Measurements from ENCODE around the gene RIN3.

The RIN3 gene

GRCh38 chr14:92520102-92521057 is 6.8 kb downstream of the RIN3 start:
- Histone ChIP-seq H3K36me3 (ENCODE audit: control insufficient read depth, insufficient read depth, low read length) (no peaks in the 10 kb centered on the region), H3K27ac (ENCODE audit: low read depth, low read length, severe bottlenecking) (no peak overlapping the region), H3K4me3 (ENCODE audit: extremely low read depth, insufficient read depth, low read length, poor library complexity, severe bottlenecking) (no peak overlapping the region), H3K4me1 (ENCODE audit: control insufficient read depth, insufficient read depth, low read length, poor library complexity, severe bottlenecking) (no peaks in the 10 kb centered on the region), H3K9me3 (ENCODE audit: control insufficient read depth, low read length) (no peaks in the 10 kb centered on the region)
- 91 to 92% methylated on average over 14 to 17 of the region's 17 CpGs for WGBS, 2 experiments (ENCODE audit: insufficient coverage in 2 of 2)

DNA sequence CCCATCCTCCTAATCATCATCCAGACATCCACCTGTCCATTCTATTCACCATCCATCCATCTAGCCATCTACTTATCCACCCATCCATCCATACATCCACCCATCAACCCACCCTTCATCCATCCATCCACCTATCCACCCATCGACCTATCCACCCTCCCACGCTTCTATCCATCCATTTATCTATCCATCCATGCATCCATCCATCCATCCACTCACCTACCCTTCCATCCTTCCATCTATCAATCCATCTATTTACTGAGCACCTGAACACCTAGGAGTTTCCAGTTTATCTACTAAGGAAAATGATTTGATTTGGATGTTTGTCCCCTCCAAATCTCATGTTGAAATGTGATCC is 7.5 kb downstream of the RIN3 start:
- H3K9me3 ChIP-seq (ENCODE audit: control insufficient read depth, low read length): no peaks in the 10 kb centered on the region
- H3K36me3 ChIP-seq (ENCODE audit: control insufficient read depth, insufficient read depth, low read length): no peaks in the 10 kb centered on the region
- no peak overlapping the region for H3K27ac ChIP-seq (ENCODE audit: low read depth, low read length, severe bottlenecking)
- WGBS, 2 experiments (ENCODE audit: insufficient coverage in 2 of 2): 87 to 91% methylated on average over 2 of the region's 2 CpGs
- no peaks in the 10 kb centered on the region for H3K4me1 ChIP-seq (ENCODE audit: control insufficient read depth, insufficient read depth, low read length, poor library complexity, severe bottlenecking)
- H3K4me3 ChIP-seq (ENCODE audit: extremely low read depth, insufficient read depth, low read length, poor library complexity, severe bottlenecking): no peak overlapping the region

- WGBS, 2 experiments (ENCODE audit: insufficient coverage in 2 of 2): 89 to 95% methylated on average over 5 to 6 of the region's 6 CpGs
- H3K4me3 ChIP-seq (ENCODE audit: extremely low read depth, insufficient read depth, low read length, poor library complexity, severe bottlenecking): no peak overlapping the region
- H3K27ac ChIP-seq (ENCODE audit: low read depth, low read length, severe bottlenecking): no peak overlapping the region
- H3K36me3 ChIP-seq (ENCODE audit: control insufficient read depth, insufficient read depth, low read length): no peaks in the 10 kb centered on the region
- H3K9me3 ChIP-seq (ENCODE audit: control insufficient read depth, low read length): no peaks in the 10 kb centered on the region
- H3K4me1 ChIP-seq (ENCODE audit: control insufficient read depth, insufficient read depth, low read length, poor library complexity, severe bottlenecking): no peaks in the 10 kb centered on the region
These were observed 10.2 kb downstream of the RIN3 start for GRCh38 chr14:92523752-92524151.

- WGBS, 2 experiments (ENCODE audit: insufficient coverage in 2 of 2): 94 to 95% methylated on average over 7 of the region's 10 CpGs
- Histone ChIP-seq H3K36me3 (ENCODE audit: control insufficient read depth, insufficient read depth, low read length) (no peaks in the 10 kb centered on the region), H3K27ac (ENCODE audit: low read depth, low read length, severe bottlenecking) (no peak overlapping the region), H3K9me3 (ENCODE audit: control insufficient read depth, low read length) (no peaks in the 10 kb centered on the region), H3K4me3 (ENCODE audit: extremely low read depth, insufficient read depth, low read length, poor library complexity, severe bottlenecking) (no peak overlapping the region), H3K4me1 (ENCODE audit: control insufficient read depth, insufficient read depth, low read length, poor library complexity, severe bottlenecking) (no peaks in the 10 kb centered on the region)
These were observed 11.1 kb downstream of the RIN3 start for GRCh38 chr14:92524602-92525185.

- WGBS, 2 experiments (ENCODE audit: insufficient coverage in 2 of 2): 89 to 95% methylated on average over 7 to 12 of the region's 12 CpGs
These were observed 11.9 kb downstream of the RIN3 start for GRCh38 chr14:92525322-92526095.

GRCh38 chr14:92527721-92528120 is 14.1 kb downstream of the RIN3 start:
- H3K36me3 ChIP-seq (ENCODE audit: control insufficient read depth, insufficient read depth, low read length): no peaks in the 10 kb centered on the region
- WGBS, 2 experiments (ENCODE audit: insufficient coverage in 2 of 2): 88 to 93% methylated on average over 9 to 14 of the region's 14 CpGs
- H3K9me3 ChIP-seq (ENCODE audit: control insufficient read depth, low read length): no peaks in the 10 kb centered on the region
- no peak overlapping the region for H3K4me3 ChIP-seq (ENCODE audit: extremely low read depth, insufficient read depth, low read length, poor library complexity, severe bottlenecking)
- H3K27ac ChIP-seq (ENCODE audit: low read depth, low read length, severe bottlenecking): no peak overlapping the region
- peaks cover 14% of the 10 kb centered on the region for H3K4me1 ChIP-seq (ENCODE audit: control insufficient read depth, insufficient read depth, low read length, poor library complexity, severe bottlenecking)

More at GRCh38 chr14:92525322-92526095, 11.9 kb downstream of the RIN3 start:
- no peaks in the 10 kb centered on the region for H3K4me1 ChIP-seq (ENCODE audit: control insufficient read depth, insufficient read depth, low read length, poor library complexity, severe bottlenecking)
- no peaks in the 10 kb centered on the region for H3K36me3 ChIP-seq (ENCODE audit: control insufficient read depth, insufficient read depth, low read length)
- no peak overlapping the region for H3K4me3 ChIP-seq (ENCODE audit: extremely low read depth, insufficient read depth, low read length, poor library complexity, severe bottlenecking)
- H3K9me3 ChIP-seq (ENCODE audit: control insufficient read depth, low read length): no peaks in the 10 kb centered on the region
- no peak overlapping the region for H3K27ac ChIP-seq (ENCODE audit: low read depth, low read length, severe bottlenecking)

DNA sequence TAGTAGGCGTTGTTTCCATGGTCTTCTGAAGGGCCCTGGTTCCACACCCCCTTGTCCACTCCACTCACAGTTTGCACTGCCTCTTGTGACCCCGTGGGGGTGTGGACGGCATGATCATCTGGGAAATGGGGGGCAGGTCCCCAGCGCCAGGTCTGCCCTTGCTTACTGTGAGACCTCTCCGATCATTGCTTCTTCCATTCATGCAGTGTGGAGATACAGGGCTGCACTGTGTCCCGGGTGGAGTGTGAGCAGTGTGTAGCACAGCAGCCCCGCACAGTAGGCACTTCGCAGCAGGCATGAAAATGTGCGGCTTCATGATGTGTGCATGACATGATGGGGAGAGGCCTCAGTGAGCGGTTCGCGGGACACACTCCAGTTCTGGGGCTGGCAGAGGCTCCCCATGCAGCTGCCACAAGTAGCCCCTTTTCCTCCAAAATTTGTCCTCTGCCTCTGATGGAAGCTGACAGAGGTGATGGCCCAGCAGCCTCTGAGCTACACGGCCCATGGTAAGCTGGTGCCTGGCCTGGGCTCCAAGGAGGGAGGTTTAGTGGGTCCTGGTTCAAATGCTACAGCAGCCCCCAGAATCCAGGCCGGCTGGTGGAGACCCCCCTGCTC is 15.0 kb downstream of the RIN3 start:
- no peak overlapping the region for H3K27ac ChIP-seq (ENCODE audit: low read depth, low read length, severe bottlenecking)
- H3K4me1 ChIP-seq (ENCODE audit: control insufficient read depth, insufficient read depth, low read length, poor library complexity, severe bottlenecking): peaks cover 14% of the 10 kb centered on the region
- no peak overlapping the region for H3K4me3 ChIP-seq (ENCODE audit: extremely low read depth, insufficient read depth, low read length, poor library complexity, severe bottlenecking)
- WGBS, 2 experiments (ENCODE audit: insufficient coverage in 2 of 2): 88 to 95% methylated on average over 11 to 14 of the region's 14 CpGs
- H3K36me3 ChIP-seq (ENCODE audit: control insufficient read depth, insufficient read depth, low read length): no peaks in the 10 kb centered on the region
- no peaks in the 10 kb centered on the region for H3K9me3 ChIP-seq (ENCODE audit: control insufficient read depth, low read length)

- H3K4me1 ChIP-seq (ENCODE audit: control insufficient read depth, insufficient read depth, low read length, poor library complexity, severe bottlenecking): peaks cover 14% of the 10 kb centered on the region
- no peak overlapping the region for H3K27ac ChIP-seq (ENCODE audit: low read depth, low read length, severe bottlenecking)
- H3K36me3 ChIP-seq (ENCODE audit: control insufficient read depth, insufficient read depth, low read length): no peaks in the 10 kb centered on the region
- H3K9me3 ChIP-seq (ENCODE audit: control insufficient read depth, low read length): no peaks in the 10 kb centered on the region
- WGBS, 2 experiments (ENCODE audit: insufficient coverage in 2 of 2): 91 to 100% methylated on average over 2 to 3 of the region's 4 CpGs
- no peak overlapping the region for H3K4me3 ChIP-seq (ENCODE audit: extremely low read depth, insufficient read depth, low read length, poor library complexity, severe bottlenecking)
These were observed 16.3 kb downstream of the RIN3 start for GRCh38 chr14:92529903-92530302.

DNA sequence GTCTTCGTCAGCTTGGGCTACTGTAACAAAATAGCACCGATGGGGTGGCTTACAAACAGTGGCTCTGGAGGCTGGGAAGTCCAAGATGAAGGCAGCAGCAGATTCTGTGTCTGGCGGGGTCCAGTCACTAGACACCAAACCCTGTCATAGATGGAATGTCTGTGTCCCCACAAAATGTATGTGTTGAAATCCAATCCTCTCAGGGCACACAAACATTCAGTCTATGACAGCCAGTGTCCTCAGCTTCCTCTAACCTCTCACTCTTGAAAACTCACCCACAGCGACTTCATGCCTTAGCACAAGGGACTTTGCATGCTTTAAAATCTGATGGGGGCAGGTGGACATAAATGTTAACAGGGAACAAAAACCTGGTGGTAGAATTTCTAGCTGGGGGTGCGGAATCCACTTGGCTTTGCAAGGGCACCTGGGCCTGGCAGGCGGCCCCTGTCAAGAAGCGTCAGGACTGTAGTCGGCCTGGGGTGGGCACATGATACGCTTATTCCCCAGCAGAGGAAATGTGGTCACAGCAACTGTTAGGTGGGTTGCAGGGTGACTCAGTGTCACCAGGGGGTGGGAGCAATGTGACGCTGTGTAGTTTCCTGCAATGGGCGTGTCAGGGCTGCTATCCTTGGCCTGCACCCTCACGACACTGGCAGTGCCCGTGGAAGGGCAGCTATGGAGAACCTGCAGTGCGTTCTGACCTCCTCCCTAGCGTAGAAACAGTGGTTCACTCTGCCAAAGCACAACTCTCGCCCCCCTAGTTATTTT is 17.7 kb downstream of the RIN3 start:
- H3K4me3 ChIP-seq (ENCODE audit: extremely low read depth, insufficient read depth, low read length, poor library complexity, severe bottlenecking): no peak overlapping the region
- H3K4me1 ChIP-seq (ENCODE audit: control insufficient read depth, insufficient read depth, low read length, poor library complexity, severe bottlenecking): peaks cover 14% of the 10 kb centered on the region
- no peak overlapping the region for H3K27ac ChIP-seq (ENCODE audit: low read depth, low read length, severe bottlenecking)
- H3K36me3 ChIP-seq (ENCODE audit: control insufficient read depth, insufficient read depth, low read length): no peaks in the 10 kb centered on the region
- H3K9me3 ChIP-seq (ENCODE audit: control insufficient read depth, low read length): no peaks in the 10 kb centered on the region
- WGBS, 2 experiments (ENCODE audit: insufficient coverage in 2 of 2): 95 to 99% methylated on average over 12 to 15 of the region's 16 CpGs

All from mesodermal cell (in vitro differentiated cells).